NCI-H1436 treated with DMSO at 0.1 percent for 48 hours (cell line): ENCODE data around the gene AP2A2.

ENCODE experiments used
- DNase-seq: peaks from one replicate; lab custom pipeline; 2025; lab: John Stamatoyannopoulos, UW

Gene AP2A2

DNA sequence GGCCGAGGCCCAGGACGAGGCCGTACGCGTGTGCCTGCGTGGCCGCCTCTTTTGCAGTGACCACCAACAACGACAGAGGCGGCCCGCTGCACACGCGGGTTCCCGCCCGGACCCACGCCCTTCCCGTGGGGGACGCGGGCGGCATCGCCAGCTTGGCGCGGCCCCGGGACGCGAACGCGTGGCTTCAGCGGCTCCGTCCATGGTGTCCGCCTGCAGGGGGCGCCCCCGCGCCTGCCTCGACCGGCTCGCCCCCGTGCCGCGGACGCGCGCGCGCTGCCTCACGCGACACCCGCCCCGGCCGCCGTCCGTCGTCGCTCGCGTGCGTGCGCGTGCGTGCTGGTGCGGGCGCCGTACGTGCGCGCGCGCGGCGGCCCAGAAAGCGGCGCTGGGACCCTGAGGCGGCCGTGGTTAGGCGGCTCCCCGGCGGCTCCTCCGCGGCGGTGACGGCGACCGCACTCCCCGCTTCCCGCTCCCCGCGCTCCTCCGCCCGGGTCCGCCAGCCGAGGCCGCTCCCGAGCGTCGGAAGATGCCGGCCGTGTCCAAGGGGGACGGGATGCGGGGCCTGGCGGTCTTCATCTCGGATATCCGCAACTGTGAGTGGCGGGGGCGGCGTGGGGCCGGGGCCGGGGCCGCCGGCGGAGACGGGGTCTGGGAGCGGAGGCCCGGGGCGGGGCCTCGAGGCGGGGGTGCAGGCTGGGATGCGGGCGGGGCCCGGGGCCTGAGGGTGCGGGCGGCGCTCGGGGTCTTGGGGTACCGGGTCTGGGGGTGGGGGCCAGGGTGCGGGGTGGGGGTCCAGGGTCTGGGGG lies at the start of gene AP2A2:
Gene AP2A2, plus strand, starts transcription at position 375 of the 806 bp plus-strand sequence. Its CDS starts 152 bp downstream, at position 527.
- no peak for DNase-seq

DNA sequence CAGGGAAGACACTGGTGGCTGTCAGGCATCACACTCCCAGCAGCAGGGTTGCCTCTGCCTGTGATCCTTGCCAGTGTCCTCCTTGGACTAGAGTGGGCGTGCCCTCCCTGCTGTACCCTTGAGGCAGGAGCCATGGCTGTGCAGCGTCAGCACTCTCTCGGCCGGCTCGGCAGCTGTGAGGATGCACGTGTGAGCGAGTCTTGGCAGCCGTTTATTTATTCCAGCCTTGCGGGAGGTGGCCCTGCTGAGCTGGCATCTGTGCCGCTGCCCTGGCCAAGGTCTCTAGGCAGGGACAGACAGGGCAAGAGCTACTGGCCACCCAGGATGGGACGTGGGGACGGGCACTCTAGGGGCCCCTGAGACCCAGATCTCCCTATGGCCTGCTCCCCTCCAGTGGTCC lies 49.1 kb upstream of the AP2A2 start:
- DNase-seq = no peak

DNA sequence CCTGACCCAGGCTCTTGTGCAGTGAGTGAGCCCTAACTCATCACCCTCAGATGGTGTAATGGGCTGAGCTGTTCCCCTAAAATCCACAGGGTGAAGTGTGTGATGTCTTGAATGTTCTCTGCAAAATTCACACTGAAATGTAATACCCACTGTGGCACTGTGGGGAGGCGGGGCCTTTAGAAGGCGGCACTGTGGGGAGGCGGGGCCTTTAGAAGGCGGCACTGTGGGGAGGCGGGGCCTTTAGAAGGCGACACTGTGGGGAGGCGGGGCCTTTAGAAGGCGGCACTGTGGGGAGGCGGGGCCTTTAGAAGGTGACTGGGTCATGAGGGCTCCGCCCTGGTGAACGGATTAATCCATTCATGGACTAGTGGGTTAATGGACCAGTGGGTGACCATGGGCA lies 48.1 kb upstream of the AP2A2 start:
- DNase-seq = no peak

DNA sequence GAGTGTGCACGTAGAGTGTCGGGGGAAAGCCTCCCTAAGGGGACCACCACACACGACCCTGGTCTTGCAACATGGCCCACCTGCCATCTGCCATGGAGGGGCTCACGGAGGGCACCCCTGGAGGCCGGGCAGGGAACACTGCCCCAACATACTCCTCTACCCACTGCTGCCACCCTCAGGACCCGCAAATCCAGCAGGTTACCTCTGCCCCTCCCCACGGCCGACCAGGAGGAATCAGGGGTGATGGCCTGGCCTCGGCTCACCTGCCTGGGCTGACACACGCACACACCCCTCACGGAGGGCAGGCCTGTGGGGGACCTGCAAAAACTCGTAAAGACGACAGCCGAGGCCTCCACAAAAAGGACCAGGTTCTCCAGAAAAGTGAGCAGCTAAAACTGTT lies 45.2 kb upstream of the AP2A2 start:
- DNase-seq = no peak

DNA sequence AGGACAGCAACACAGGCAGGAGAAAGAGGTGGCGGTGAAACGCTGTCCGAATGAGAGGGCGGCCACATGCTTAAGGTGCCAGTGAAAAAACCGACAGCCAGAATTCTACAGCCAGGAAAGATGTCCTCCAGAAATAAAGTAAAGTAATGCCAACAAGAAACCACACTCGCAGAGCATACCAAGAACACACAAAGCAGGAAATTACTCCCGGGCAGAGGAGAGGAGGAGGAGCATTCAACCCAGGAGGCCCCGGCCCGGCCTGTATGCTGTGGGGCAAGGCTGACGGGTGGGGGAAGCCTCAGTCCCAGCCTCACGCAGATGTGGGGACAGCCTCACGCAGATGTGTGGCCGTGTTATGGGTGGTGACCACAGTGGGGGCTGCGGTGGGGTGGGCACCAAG lies 43.1 kb upstream of the AP2A2 start:
- no peak for DNase-seq

DNA sequence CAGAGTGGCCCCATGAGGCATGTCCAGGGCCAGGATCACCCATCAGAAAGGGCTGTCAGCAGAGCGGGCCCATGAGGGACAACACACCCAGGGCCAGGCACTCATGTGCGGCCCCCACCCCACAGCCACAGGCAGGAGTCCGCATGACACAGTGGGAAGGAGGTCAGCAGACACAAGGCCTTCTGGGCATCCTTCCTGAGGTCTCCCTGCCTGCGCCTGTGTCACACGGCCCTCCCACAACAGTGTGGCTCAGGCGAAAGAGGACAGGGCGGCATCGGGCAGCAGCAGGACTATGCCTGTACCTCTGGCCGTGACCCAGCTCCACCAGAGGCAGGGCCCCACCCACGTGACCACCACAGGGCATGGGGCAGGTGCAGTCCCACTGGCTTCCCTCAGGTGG lies 42.1 kb upstream of the AP2A2 start:
- no peak for DNase-seq

DNA sequence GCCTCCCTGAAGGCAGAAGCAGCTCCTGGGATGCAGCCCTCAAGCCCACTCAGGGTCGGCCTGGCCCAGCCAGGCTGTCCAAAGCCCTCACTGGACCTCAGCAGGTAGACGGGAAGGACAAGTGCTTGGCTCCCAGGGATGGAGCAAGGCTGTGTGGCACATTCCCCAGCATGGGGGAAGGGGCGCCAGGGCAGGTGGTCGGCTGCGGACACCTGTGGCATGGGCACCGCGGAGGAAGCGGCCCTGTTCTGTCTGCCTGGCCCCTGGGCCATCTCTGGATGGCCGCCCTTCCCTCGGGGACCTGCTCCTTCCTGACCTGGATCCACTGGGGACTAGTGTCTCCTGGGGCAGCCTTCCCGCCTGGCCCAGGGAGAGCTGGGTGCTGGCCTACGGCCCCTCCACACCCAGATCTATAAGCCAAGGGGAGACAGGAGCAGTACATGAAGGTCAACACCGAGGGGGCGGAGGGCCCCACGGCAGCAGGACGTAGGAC lies 41.0 kb upstream of the AP2A2 start:
- no peak for DNase-seq

DNA sequence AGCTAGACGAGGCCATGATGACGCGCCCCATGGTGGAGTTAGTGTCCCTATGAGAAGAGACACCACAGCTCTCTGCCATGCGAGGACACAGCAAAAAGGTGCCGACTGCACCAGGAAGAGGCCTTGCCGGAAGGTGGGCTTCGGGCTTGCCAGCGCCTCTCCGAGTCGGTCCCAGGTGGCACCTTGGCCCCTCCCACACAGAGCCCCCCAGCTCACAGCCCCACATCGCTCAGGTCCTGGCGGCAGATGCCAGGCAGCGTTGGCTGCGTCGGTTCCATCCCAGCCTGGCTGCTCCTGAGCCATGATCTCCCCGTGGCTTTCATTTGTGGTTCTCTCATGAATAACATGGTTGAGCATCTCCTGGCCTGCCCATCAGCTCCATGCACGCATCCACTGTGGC lies 39.1 kb upstream of the AP2A2 start:
- no peak for DNase-seq

DNA sequence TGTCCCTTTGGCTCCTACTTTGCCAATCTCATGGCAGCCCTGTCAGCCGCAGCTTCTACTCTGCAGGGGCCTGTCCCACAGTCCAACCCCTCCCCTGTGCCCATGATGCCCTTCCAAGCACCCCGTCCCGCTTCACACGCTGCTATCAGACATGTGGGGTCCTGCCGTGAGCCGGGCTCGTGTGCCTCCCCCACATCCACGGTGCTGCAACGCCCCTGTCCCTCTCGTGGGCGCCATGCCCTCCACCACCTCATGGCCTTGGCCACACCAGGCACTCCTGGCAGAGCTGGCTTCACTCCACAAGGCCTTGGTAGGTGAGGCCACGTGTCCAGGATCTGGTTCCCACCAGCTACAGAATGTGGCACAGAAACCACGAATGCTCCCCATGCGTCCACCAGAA lies 38.1 kb upstream of the AP2A2 start:
- DNase-seq = no peak

DNA sequence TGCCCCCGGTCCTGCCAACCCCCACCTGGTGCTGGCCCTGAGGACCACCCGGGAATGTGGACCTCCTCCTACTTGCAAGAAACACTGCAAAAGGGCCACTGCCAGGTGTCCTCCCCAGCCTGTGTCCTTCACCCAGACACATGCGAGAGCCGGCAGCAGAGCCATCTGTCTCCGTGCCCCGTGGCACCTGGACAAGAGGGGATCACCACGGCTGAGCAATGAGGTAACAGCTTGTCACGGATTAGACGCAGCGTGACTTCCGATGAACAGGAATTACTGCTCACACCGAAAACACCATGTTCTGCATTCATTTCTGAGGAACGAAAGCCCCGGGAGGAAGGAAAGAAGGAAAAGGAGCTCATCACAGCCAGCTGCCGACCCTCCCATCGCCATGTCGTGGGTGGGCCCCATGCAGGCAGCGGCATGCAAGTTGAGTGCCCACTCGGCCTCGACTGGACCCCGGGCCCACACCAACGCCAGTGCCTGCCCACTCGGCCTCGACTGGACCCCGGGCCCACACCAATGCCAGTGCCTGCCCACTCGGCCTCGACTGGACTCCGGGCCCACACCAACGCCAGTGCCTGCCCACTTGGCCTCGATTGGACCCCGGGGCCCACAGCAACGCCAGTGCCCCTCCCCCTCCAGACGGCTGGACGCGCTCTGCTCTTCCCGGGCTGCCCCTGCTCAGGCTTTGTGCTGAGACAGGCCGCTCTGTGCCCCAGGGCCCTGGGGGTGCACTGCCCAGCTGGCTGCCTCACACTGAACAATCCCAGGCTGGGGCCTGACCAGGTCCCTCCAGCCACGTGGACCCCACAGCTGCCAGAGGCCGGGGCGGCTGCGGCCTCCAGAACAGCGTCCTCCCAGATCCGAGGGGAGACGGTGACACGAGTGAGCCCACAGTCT lies 37.1 kb upstream of the AP2A2 start:
- no peak for DNase-seq

DNA sequence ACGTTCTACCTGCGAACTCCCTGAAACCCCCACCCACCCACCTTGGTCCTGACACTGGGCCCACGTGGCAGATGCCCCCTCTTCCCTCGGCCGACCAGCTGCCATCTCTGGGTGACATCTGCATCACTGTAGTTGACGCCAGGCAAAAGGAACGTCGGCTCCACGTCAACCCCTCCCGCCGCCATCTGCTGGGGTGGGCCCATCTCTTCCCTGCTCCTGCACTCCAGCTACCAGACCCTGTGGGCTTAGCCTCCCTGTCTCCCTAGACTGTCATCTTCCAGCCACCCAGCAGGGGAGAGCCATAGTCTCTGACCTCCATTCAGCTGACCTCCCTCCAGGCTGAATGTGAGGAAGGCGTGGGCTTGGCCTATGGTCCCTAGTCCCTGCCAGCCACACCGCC lies 36.4 kb upstream of the AP2A2 start:
- DNase-seq = no peak

DNA sequence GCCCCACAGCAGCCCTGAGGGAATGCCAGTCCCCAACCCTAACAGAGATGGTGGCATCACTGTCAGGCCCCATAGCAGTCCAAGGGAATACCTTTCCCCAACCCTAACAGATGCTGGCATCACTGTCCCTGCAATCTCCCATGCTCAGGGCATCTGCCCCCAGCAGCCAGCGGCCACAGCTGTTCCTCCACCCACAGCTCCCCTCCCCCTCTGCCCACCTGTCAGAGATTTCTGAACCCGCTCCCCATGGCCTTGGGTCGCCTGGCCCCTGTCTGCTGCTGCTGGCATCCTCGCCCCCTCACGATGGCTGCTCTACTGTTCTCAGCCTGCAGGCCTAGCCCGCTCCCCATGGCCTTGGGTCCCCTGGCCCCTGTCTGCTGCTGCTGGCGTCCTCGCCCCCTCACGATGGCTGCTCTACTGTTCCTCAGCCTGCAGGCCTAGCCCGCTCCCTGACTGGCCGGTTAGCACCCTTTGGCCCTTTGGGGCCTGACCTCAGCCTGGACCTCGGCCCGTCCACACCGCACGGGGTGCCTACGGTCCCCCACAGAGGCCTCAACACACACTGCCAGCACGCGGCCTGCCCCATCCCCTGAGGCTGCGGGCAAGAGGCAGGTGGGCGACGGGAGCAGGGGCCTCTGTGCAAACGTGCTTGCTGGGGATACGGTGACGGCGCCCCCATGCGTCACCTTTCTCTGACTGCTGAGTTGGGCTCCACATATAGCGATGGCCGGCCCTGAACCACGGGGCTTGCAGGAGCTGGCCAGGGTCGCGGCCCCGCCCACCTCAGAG lies 35.8 kb upstream of the AP2A2 start:
- DNase-seq = no peak

DNA sequence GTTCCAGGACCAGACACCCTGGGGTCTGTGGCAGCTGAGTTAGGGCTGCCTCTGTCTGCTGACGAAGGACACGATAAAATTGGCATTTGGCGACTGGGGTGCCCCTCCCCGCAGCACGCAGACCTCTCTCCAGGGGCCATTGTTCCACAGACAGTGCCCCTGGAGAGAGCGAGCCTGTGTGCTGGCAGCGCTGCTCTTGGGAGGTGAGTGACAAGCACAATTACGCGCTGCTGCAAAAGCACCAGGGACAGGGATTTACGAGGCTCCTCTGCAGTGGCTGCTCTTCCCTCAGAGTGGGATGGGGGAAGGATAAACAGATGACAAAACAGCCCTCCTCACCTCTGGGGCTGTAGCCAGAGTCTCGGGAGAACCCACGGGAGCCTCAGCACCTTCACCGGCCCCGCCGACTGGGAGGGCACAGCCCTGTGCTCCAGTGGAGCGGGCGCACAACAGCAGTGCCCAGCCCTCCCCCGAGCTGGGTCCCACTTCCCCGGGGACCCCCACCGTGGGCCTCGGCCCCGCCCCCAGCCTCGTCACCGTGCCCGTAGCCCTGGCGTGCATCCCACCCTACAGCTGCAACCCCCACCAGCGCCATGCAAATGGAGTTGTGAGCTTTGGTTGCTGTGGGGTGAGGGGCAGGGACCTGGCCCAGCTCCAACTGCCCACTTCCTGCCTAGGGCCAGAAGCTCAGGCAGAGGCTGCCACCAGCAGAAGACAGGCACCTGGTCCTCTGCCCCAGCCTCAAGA lies 34.7 kb upstream of the AP2A2 start:
- peak; percentile 6 for DNase-seq

DNA sequence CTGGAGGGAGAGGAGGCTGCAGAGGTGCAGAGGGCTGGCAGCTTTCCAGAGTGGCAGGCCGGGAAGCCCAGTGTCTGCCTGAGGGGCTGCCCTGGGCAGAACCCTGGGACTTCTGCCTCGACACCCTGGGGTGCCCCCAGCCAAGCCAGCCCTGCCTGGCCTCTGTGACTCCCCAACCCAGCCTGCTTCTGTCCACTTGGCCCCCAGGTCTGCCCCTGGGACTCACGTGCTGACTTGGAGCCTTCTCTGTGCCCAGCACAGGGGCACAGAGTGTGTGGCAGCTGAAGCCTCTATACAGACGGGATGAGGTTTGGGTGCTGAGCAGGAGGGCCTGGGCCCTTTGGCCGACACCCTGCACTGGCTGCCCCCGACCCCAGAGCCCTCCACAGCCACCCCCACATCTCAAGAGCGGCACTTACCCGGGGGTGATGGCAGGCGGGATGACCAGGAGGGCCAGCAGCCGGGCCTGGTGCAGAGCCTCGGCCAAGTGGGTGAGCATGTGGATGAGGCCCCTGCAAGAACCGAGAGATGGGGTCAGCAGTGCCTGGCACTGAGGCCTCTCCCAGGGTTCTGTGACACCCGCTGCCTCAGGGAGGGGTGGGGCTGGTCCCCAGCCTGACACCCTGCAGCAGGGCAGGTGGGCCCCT lies 32.5 kb upstream of the AP2A2 start:
- DNase-seq = no peak

DNA sequence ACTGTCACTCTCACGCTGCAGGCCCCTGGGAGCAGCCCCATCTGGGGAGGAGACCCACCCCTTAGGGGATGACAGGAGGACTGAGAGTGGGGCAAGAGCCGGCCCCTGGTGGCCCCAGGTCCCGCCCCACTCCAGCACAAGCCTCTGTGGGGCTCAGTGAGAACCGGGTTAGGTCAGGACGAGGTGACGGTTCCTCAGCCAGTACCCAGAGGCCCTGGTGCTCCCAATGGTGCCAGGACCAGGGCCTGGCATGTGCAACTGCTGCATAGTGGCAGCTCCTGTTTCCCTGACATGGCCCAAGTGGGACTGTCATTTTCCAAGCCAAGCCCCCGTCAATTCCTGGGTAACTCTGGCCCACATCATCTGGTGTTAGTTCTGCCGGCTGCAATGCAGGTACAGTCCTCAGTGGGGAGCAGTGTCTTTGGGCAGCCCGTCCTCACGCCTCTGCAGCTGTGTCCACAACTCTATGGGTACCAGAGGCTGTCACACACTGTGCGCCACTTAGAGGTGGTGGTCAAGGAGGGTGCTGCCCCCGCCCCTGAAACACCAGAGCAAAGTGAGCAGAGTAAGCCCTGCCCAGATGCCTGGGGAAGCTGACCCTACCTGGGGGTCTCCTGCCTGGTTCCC lies 31.0 kb upstream of the AP2A2 start:
- DNase-seq = no peak

DNA sequence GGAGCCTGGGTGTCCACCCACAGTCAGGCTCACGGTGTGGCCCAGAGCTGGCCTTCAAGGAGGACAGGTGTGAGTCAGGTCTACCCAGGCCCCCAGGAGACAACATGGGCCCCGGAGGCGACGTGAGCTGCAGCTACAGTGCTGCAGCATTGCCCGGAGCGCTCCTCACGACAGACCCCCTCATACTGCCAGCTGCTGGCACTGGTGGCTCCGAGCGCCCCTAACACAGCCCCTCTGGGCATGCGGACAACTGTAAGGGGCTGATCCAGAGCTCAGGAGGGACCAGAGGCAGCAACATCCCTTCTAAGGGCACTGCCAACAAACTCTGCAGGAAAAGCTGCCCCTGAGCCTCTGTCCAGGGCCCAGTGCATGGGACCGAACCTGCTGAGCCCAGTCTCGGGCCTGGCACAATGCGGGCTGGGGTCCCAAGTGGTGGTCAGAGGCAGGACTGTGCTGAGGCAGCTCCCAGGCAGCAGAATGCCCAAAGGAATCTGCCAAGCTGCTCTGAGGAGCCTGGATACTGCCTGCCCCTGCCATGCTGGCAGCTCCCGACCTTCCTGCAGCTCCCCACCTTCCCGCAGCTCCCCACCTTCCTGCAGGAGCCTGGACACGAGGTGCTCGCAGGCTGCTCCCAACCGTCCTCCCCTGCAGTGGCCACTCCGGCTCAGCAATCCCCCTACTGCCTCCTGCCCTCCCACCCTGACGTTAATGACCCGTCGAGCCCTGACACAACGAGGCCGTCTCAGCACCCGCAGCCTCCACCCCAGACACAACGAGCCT lies 30.1 kb upstream of the AP2A2 start:
- no peak for DNase-seq

DNA sequence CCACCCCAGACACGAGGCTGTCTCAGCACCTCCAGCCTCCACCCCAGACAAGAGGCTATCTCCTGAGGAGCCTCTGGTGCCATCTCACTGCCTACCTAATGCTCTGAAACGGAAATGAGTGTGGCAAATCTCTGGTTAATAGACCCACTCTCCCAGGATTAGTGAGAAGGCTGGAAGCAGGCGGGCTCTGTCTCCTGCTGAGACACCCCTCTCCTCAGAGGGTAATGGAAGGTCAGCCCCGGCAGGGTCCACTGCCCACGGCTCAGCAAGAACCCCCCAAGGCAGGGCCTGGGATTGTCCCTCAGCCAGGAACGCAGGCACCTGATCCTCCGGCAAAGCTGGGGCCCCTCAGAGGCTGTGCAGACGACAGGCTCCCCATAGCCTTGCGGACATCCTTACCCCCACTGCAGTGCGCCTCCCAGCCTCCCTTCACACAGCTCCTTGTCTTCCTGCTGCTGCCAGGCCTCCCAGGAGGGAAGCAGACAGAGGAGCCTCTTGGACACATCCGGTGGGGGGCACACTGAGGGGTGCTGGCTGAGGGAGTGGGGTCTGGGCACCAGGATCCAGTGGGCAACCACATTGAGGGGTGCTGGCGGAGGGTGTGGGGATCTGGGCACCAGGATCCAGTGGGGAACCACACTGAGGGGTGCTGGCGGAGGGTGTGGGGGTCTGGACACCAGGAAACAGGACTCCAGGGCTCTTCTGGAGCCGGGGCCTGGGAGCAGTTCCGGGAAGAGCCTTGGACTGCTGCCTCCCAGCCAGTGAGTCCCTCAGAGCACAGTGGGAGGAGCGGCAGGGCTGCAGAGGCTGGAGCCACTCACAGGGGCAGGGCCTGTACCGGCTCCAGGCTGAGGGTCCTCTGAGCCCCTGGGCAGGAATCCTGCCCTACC lies 28.2 kb upstream of the AP2A2 start:
- DNase-seq = no peak

DNA sequence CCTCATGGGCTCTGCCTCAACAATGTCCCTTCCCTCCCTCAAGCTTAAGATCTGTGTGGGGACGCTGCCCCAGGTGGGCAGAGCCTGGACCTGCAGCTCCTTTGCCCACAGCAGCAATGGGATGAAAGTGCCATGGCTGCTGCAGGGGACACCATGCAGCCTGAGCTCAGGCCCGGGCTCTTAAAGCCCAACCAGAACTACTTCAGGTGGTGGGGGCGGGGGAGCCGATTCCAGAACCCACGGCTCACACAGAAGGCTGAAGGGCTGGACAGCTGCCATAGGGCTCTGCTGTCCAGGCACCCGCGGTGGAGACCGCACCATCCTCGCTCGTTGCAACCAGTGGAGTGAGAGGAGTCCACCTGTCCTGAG lies 27.5 kb upstream of the AP2A2 start:
- DNase-seq = no peak
